GM18519 (cell line): ENCODE measurements around the gene PHETA2.

Source experiments
- ATAC-seq: cut with Tn5 transposase; IDR thresholded peaks from one replicate; pipeline ENCODE4 v1.9.1; 2021; ENCODE audit warnings: mild to moderate bottlenecking, moderate library complexity; ENCODE audit not compliant: unreplicated experiment, low FRiP score

Gene PHETA2

GRCh38 chr22:42074132-42074811 is at the start of gene PHETA2:
Gene PHETA2, plus strand, starts transcription at chr22:42074248. Its CDS starts 3,046 bp downstream, at chr22:42077294.
- no peak for ATAC-seq

DNA sequence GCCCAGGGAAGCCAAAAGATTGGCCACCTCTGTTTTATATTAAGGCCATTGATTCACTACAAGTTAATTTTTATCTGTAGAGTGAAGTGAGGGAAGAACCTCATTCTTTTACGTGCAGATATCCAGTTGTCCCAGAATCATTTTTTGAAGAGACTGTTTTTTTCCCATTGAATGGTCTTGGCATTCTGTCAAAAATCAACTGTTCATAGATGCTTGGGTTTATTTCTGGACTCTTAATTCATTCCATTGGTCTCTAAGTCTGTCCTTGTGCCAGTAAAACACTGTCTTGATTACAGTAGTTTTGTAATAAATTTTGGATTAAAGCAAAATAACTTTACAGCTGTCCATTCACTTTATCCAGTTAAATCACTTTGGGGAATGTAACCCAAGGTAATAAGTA is 48.6 kb upstream of the PHETA2 start:
- ATAC-seq: no peak

DNA sequence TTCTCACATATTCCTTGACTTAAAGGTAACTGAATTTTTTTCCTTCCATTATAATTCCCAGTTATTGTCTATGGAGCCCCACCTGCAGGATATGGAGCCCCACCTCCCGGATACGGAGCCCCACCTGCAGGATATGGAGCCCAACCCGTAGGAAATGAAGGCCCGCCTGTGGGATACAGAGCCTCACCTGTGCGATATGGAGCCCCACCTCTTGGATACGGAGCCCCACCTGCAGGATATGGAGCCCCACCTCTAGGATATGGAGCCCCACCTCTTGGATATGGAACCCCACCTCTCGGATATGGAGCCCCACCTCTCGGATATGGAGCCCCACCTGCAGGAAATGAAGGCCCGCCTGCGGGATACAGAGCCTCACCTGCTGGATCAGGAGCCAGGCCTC is 47.3 kb upstream of the PHETA2 start:
- no peak for ATAC-seq

GRCh38 chr22:42033263-42034181 is 40.5 kb upstream of the PHETA2 start:
- ATAC-seq: no peak

GRCh38 chr22:42035256-42035655 is 38.8 kb upstream of the PHETA2 start:
- ATAC-seq: no peak

DNA sequence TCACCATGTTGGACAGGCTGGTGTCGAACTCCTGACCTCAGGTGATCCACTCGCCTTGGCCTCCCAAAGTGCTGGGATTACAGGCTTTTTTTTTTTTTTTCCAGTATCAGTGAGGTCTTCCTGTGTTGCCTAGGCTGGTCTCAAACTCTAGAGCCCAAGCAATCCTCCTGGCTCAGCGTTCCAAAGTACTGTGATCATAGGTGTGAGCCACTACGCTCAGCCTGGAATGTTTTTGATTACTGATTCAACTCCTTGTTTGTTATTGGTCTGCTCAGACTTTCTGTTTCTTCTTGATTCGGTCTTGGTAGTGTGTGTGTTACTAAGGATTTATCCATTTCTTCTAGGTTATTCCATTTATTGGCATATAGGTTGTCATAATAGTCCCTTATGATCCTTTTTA is 34.8 kb upstream of the PHETA2 start:
- ATAC-seq: no peak

DNA sequence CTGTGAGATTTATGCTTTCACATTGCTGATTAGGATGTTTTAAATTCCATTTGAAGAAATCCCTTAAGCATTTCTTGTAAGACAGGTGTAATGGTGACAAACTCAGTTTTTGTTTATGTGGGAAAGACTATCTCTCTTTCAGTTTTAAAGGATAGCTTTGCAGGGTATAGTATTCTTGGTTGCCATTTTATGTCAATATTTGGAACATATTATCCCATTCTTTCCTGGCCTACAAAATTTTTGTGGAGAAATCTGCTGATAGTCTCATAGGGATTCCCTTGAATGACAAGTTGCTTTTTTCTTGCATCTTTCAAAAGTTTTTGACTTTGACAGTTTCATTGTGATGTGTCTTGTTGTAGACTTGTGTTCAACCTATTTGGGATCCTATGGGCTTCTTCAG is 32.3 kb upstream of the PHETA2 start:
- ATAC-seq: no peak

DNA sequence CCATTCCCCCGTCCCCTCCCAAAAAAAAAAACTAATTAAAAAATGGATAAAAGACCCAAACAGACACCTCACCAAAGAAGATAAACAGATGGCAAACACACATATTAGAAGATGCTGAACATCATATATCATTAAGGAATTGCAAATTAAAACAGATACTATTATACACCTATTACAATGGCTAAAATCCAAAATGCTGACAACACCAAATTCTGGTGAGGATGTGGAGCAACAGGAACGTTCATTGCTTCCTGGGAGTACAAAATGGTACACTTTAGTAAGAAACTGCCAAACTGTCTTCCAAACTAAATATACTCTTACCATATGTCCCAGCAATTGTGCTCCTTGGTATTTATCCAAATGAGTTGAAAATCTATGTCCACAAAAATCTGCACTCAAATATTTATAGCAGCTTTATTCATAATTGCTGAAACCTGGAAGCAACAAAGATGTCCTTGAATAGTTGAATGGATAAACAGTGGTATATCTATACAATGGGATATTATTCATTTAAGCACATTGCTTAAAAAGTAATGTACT is 23.3 kb upstream of the PHETA2 start:
- no peak for ATAC-seq

GRCh38 chr22:42052765-42053164 is 21.3 kb upstream of the PHETA2 start:
- no peak for ATAC-seq

GRCh38 chr22:42056757-42057511 is 17.1 kb upstream of the PHETA2 start:
- ATAC-seq: no peak

- no peak for ATAC-seq
Observed at GRCh38 chr22:42060489-42060888, 13.6 kb upstream of the PHETA2 start.

DNA sequence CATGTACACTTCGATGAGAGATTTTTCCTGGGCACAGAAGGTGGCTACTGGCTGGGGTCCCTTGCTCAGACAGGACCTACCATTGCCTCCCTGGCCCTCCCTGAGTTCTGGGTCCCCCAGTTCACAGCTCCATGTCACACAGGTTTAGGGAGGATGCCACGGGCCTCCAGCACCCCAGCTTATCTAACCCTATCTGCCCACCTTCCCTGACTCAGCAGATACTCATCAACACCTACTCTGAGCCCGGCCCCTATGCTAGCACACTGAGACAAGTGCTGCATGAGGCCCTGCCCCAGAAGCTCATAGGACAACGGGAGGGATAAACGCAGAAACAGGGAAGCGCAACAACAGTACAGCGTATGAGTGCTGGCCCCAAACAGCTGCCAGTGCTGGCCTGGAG is 13.0 kb upstream of the PHETA2 start:
- ATAC-seq: no peak

DNA sequence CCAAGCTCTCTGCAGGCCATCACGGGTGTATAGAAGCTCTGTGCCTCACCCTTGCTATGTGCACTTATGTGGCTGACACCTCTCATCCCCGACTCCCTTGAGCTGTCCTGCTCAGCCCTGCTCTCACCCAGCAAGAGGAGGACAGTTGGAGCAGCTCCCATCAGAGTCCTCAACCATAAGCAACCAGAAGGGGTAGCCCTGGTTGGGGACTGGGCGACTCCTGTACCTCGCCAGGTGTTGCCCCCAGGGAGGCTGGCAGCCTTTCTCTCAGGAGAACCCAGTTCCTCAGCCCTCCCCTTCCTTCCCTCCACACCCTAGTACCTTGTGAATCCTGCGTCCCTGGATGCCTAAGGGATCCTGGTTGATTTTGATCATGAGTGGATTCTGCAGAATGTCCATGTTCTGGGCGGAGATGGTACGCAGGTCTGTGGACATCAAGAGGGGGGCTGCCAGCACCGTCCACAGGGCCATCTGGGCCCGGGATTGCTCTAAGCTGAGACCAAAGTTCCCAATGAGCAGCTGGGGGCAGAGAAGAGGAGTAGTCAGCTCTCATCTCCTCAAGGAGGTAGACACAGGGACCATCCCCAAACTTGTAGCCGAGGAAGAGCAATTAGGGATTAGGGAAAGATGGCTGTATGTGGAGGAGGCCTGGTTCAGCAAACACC is 11.4 kb upstream of the PHETA2 start:
- ATAC-seq: no peak

DNA sequence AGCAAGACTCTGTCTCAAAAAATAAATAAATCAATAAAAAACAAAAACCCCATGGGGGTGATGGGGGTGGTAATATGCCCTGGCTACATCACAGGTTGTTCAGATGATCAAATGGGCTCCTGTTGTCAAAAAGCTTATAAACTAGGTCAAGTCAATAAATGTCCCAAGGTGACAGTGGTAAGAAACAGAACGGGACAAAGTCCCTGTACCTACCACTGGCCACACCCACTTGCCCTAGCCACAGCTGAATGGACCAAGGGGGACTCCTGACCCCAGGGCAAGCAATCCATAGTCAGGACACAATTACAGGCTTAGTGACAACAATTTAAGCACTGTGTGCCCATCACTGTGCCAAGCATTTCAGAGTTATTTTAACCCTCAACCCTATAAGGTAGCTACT is 9.4 kb upstream of the PHETA2 start:
- ATAC-seq: no peak

GRCh38 chr22:42065438-42066125 is 8.5 kb upstream of the PHETA2 start:
- no peak for ATAC-seq

DNA sequence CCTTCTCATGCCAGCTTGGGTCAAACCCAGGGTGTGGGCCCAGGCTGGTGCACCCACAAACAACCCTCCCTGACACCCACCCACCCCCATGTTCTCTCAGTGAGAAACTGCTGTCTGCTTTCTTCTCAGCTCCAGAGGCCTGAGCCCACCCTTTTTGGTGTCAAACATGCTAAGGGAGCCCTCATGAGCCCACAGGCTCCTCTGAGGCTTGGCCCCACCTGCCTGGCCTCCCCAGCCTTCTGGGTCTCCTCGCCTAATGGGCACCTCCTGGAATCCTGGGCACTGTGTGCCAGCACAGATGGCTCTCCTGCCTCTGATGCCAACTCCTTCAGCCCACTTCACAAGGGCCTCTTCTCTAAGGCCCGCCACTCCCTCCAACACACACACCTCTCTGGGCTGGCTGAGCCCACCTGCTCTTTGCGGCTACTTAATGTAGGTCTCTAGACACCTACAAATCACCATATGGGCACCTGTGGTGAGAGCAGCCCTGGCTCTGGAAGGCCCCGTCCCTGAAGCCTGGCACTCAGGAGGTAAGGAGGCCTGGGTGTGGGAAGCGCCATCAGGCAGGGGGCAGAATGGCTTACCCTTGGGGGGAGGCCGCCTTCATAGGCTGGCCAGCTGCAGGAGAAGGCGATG is 7.8 kb upstream of the PHETA2 start:
- ATAC-seq: no peak

GRCh38 chr22:42066937-42067336 is 7.1 kb upstream of the PHETA2 start:
- ATAC-seq: no peak

- ATAC-seq: no peak
Observed at GRCh38 chr22:42067671-42068251, 6.3 kb upstream of the PHETA2 start.

DNA sequence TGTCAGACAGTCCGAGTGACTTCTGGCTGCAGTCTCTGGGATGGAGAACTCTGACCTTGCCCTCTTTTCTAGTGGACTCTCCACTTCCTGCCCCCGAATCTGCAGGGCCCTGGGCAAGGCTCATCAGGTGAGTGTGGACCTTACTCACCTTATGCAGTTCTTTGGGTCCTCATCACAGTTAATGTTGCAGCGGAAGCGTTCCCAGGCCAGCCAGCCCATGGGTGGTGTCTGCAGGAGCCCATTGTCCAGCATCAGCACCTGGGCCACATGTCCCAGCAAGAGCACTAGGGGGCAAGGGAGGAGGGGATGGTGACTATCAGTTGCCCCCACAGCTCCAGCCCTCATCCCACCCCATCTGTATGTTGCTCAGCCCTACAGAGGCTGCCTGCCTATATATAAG is 5.8 kb upstream of the PHETA2 start:
- ATAC-seq: no peak
